IgD-negative memory B cell (primary cell): ENCODE data around the gene ADSS1. TPM values are rescaled to one million over a fixed set of nuclear protein-coding genes. Genes with fewer than 3 reads are reported as not detected.

Source experiments
- H3K27ac Mint-ChIP-seq, 3 donors: one replicate each; pipeline ENCODE4 v1.8.0; 2020 to 2022; ENCODE audit warnings: mild to moderate bottlenecking in 3 of 3, mixed read lengths in 3 of 3, moderate library complexity in 1 of 3
- H3K27me3 Mint-ChIP-seq: one replicate; pipeline ENCODE4 v1.8.0; 2021; ENCODE audit warnings: mixed read lengths
- H3K36me3 Mint-ChIP-seq: one replicate; pipeline ENCODE4 v1.8.0; 2020; ENCODE audit warnings: mild to moderate bottlenecking, mixed read lengths
- H3K4me1 Mint-ChIP-seq, 3 donors: one replicate each; pipeline ENCODE4 v1.8.0; 2020 to 2022; ENCODE audit warnings: mixed read lengths in 3 of 3, mild to moderate bottlenecking in 1 of 3
- H3K4me3 Mint-ChIP-seq, 4 donors: one replicate each; pipeline ENCODE4 v1.8.0; 2020 to 2022; ENCODE audit warnings: mild to moderate bottlenecking in 4 of 4, mixed read lengths in 4 of 4, moderate library complexity in 3 of 4
- H3K9me3 Mint-ChIP-seq, 3 donors: one replicate each; pipeline ENCODE4 v1.8.0; 2020 to 2021; ENCODE audit warnings: mixed read lengths in 3 of 3, mild to moderate bottlenecking in 1 of 3
- polyA plus RNA-seq: library from polyadenylated mRNA; unstranded; fragments of 300-500 nt; fragmentation: Illumina TruSeq; gene quantifications from one replicate; pipeline ENCODE4 v1.2.3, GENCODE V29; 2021

Gene ADSS1
- polyA plus RNA-seq, 1 donor from 2014 or later, result not detected

DNA sequence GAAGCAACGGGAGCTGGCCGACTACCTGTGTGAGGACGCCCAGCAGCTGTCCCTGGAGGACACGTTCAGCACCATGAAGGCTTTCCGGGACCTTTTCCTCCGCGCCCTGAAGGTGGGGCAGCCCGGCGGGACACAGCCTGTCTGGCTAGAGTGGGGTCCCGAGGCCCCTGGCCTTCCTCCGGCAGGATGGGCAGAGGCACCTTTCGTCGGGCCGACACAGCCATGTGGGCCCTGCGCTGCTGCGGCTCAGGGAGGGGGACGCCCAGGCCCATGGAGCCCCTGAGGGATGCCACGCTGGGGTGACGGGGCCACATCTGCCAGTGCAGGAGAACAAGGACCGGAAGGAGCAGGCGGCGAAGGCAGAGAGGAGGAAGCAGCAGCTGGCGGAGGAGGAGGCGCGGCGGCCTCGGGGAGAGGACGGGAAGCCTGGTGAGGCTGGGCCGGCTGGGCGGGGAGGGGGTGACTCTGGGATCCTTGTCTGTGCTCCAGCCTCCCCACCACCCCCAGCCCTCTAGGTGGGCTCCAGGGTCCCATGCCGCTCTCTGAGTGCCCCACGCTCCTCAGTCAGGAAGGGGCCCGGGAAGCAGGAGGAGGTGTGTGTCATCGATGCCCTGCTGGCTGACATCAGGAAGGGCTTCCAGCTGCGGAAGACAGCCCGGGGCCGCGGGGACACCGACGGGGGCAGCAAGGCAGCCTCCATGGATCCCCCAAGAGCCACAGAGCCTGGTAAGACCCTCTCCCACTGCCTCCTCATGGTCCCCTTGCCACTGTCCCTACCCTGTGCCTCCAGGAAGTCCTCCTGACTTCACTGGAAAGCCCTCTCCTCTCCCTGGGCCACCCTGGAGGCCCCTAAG is 10.9 kb upstream of the ADSS1 start:
- Mint-ChIP-seq H3K4me3 (no peak overlapping the region), H3K4me1 (peaks cover 2 to 5% (median 5%) of the 10 kb centered on the region in 3 donors), H3K36me3 (no peaks in the 10 kb centered on the region), H3K27ac (no peak overlapping the region), H3K27me3 (no peaks in the 10 kb centered on the region), H3K9me3 (no peaks in the 10 kb centered on the region)

DNA sequence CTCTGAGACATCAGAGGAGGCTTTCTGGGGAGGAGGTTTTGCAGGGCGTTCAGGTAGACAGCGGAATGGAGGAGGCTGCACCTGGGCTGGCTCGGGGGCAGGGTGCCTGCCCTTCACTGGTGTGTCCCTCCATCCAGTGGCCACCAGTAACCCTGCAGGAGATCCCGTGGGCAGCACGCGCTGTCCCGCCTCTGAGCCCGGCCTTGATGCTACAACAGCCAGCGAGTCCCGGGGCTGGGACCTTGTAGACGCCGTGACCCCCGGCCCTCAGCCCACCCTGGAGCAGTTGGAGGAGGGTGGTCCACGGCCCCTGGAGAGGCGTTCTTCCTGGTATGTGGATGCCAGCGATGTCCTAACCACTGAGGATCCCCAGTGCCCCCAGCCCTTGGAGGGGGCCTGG is 10.0 kb upstream of the ADSS1 start:
- no peaks in the 10 kb centered on the region for H3K27me3 Mint-ChIP-seq
- H3K27ac Mint-ChIP-seq, result no peak overlapping the region
- peaks cover 0 to 3% (median 0%) of the 10 kb centered on the region in 3 donors for H3K4me1 Mint-ChIP-seq
- no peaks in the 10 kb centered on the region for H3K9me3 Mint-ChIP-seq
- no peak overlapping the region for H3K4me3 Mint-ChIP-seq
- no peaks in the 10 kb centered on the region for H3K36me3 Mint-ChIP-seq

DNA sequence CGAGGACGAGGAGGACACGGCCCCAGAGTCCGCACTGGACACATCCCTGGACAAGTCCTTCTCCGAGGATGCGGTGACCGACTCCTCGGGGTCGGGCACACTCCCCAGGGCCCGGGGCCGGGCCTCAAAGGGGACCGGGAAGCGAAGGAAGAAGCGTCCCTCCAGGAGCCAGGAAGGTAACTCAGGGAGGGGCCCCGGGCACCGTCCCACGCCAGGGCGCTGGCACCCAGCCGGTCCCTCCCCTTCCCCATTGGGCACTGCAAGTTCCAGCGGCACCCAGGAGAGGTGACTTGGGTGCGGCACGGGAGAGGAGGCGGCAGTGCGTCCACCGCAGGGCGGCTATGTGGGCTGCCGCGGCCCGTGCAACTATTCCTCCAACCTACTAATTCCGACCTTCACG is 9.3 kb upstream of the ADSS1 start:
- Mint-ChIP-seq H3K4me1 (peaks cover 0 to 3% (median 0%) of the 10 kb centered on the region in 3 donors), H3K9me3 (no peaks in the 10 kb centered on the region), H3K27me3 (no peaks in the 10 kb centered on the region), H3K36me3 (no peaks in the 10 kb centered on the region), H3K4me3 (no peak overlapping the region), H3K27ac (no peak overlapping the region)

DNA sequence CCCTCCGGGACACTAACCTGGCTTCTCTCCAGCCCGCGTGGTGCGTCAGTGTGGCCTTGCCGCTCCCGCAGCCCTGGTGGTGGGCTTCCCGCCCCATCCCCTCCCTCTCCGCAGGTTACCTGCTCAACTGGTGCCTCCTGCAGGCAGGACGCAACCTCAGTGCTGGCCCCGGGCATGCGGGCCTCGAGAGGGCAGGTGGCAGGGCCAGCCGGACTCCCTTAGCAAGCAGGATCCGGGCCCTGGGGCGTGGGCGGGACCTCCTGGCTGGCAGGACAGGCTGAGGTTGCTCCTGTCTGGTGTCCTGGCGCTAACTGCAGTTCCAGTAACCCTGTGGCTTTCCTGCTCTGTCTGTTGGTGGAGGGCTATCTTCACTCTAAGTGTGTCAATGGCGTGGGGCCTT is 8.6 kb upstream of the ADSS1 start:
- Mint-ChIP-seq H3K36me3 (no peaks in the 10 kb centered on the region), H3K27ac (peak overlapping the region in 1 of 3 donors; percentile 80), H3K27me3 (no peaks in the 10 kb centered on the region), H3K9me3 (no peaks in the 10 kb centered on the region), H3K4me1 (peaks cover 0 to 3% (median 0%) of the 10 kb centered on the region in 3 donors), H3K4me3 (no peak overlapping the region)

DNA sequence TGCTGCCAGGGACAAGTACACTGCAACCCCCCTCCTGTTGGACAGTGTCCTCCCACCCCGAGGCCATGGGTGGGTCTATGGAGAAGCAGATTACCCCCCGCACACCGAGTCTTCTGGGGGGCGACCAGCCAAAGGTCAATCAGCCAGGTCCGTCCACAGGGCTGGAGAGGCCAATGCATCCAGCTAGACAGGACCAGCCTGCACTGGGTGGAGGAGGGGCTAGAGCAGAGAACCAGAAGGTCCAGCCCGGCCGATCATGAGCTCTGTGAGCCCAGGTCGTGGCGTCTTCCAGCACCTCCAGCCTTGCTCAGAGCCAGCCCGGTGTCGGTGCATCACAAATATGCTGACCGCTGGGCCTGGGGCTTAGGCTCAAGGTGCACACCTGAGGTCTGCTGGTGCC is 8.2 kb upstream of the ADSS1 start:
- Mint-ChIP-seq H3K36me3 (no peaks in the 10 kb centered on the region), H3K4me3 (no peak overlapping the region), H3K27ac (peak overlapping the region in 1 of 3 donors; percentile 80), H3K4me1 (peaks cover 0 to 3% (median 0%) of the 10 kb centered on the region in 3 donors), H3K27me3 (no peaks in the 10 kb centered on the region), H3K9me3 (no peaks in the 10 kb centered on the region)

DNA sequence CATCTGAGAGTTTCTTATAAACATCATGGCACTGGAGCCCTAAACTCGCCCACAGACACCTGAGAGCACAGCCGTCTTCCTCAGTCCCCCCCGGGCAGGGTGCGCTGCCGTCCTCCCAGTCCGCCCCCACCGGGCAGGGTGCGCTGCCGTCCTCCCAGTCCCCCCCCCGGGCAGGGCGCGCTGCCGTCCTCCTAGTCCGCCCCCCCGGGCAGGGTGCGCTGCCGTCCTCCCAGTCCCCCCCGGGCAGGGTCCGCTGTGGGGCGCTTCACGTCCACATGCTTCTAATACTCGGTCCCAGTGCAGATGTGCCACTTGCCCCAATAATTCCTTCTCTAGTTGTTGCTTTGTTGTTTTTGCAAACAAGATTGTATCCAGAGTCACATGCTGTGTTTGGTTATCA is 6.9 kb upstream of the ADSS1 start:
- no peaks in the 10 kb centered on the region for H3K36me3 Mint-ChIP-seq
- H3K27ac Mint-ChIP-seq, result no peak overlapping the region
- peaks cover 0 to 3% (median 0%) of the 10 kb centered on the region in 3 donors for H3K4me1 Mint-ChIP-seq
- no peak overlapping the region for H3K4me3 Mint-ChIP-seq
- no peaks in the 10 kb centered on the region for H3K27me3 Mint-ChIP-seq
- no peaks in the 10 kb centered on the region for H3K9me3 Mint-ChIP-seq

DNA sequence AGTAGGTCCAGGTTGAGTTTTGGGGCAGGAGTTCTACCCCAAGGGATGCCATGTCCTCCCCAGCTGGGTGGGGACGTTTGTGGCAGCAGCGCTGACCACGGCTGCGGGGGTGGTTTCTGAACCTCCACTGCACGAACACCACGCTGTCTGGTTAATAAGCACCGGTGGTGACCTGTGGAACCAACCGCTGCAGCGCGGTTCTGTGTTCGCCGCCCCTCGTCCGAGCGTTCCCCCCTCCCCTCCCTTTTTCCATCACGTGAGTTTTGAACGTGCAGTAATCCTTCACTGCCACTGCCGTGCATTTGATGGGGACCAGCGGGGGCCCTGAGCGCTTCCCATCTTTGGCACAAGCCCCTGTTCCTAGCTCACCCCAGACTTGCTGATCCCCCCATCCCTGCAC is 6.4 kb upstream of the ADSS1 start:
- Mint-ChIP-seq H3K27ac (no peak overlapping the region), H3K27me3 (no peaks in the 10 kb centered on the region), H3K36me3 (no peaks in the 10 kb centered on the region), H3K9me3 (no peaks in the 10 kb centered on the region), H3K4me3 (peak overlapping the region in 1 of 4 donors; percentile 31), H3K4me1 (peaks cover 0 to 3% (median 0%) of the 10 kb centered on the region in 3 donors)

DNA sequence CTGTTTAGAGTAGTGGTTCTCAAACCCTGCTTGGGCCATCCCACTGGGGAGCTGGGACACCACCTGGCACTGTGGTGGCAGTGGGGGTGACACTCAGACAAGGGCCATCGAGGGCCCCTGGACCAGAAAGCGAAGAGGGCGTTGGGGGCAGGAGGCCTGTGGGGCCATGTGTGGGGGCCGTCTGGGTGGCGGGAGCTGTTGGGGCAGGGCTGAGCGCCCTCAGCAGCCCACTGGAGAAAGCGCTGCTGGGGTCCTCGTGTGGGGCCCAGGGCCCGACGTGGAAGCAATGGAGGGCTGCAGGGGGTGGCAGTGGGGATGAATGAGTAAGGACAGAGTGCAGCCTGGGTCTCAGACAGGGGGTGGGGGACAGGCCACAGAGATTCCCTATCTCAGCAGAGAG is 5.9 kb upstream of the ADSS1 start:
- Mint-ChIP-seq H3K4me3 (peak overlapping the region in 1 of 4 donors; percentile 31), H3K27ac (no peak overlapping the region), H3K9me3 (no peaks in the 10 kb centered on the region), H3K36me3 (no peaks in the 10 kb centered on the region), H3K4me1 (peaks cover 0 to 3% (median 0%) of the 10 kb centered on the region in 3 donors), H3K27me3 (no peaks in the 10 kb centered on the region)

DNA sequence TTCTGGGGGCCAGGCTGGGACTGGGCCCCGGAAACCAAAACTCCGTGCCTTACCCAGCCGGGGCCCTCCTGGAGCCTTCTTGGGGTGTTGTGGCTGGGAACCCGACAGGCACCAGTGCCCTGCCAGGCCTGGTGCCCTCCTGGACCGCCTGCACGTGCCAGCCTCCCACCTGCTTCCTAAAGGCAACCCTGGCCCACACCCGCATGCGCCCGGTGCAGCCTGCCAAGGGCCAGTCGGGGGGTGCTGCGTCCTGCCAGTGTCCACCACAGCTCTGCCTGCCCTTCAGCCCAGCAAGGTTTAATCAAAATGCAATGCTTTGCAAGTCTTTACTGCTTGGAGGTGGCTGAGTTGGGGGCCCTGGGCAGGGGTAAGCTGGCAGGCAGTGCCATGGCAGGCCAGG is 5.2 kb upstream of the ADSS1 start:
- Mint-ChIP-seq H3K27me3 (no peaks in the 10 kb centered on the region), H3K27ac (no peak overlapping the region), H3K36me3 (no peaks in the 10 kb centered on the region), H3K4me3 (no peak overlapping the region), H3K9me3 (no peaks in the 10 kb centered on the region), H3K4me1 (peaks cover 0 to 3% (median 0%) of the 10 kb centered on the region in 3 donors)

DNA sequence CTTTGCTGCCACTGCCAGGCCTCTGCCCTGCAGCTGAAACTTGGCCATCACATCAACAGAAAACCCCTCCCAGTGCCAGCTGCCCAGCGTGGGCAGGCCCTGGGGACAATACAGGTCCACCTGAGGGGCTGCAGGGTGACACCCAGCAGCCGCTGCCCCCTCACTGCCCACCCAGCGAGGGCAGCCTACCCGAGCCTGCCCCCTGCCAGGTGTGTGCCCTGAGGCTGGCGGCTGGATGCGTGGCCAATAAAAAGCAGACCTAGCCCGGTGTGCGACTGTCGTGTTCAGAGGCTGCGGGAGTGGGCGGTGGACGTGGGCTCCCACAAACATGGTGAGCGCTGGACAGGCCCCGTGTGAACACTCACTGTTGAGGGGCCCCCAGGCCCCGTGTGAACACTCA is 4.7 kb upstream of the ADSS1 start:
- H3K27ac Mint-ChIP-seq, result no peak overlapping the region
- H3K4me3 Mint-ChIP-seq, result no peak overlapping the region
- no peaks in the 10 kb centered on the region for H3K9me3 Mint-ChIP-seq

DNA sequence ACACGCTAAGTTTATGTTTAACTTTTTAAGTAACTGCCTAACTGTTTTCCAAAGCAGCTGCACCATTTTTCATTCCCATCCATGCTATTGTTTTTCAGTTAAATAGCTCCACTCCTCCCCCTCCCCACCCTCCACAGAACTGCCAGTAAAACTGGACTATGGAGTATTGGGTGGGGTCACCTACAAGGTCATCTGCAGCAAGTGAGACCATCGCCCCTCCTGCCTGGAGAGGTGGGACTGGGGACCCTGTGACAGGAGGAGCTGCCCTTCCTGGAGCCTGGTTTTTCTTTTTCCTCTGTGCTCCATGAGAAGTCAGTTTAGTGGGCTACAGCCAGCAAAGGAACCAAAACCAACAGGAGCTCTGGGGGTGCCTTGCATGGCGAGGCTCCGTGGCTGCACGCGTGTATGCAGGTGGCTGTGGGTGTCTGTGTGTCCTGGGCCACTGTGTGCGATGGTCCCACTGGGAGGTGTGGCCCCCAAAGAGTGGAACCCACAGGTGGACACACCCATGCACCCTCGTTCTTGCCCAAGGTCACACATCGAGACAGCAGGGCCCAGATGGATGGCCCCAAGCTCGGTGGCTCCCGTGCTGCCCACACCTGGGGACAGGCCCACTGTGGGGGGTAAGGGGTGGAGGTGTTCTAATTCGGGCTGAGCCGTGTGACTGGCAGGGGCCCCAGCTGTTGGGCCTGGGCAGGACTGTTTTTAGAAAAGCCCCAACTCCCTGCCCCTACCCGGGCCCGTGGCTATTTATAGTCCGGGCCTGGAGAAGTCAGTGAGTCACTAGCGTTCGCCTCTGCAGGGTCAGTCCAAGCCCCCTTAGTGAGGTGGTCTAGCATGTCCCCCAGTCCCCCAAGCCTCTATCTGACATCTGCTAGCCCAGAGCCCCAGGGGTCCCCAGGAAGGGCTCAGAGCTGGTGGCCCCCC is 2.3 kb upstream of the ADSS1 start:
- H3K4me3 Mint-ChIP-seq, result no peak overlapping the region
- no peak overlapping the region for H3K27ac Mint-ChIP-seq
- peaks cover 0 to 3% (median 0%) of the 10 kb centered on the region in 3 donors for H3K4me1 Mint-ChIP-seq
- H3K9me3 Mint-ChIP-seq, result no peaks in the 10 kb centered on the region
- no peaks in the 10 kb centered on the region for H3K27me3 Mint-ChIP-seq
- H3K36me3 Mint-ChIP-seq, result no peaks in the 10 kb centered on the region

More for the DNA sequence above, 4.7 kb upstream of the ADSS1 start:
- no peaks in the 10 kb centered on the region for H3K27me3 Mint-ChIP-seq
- H3K36me3 Mint-ChIP-seq, result no peaks in the 10 kb centered on the region
- H3K4me1 Mint-ChIP-seq, result peaks cover 0 to 3% (median 0%) of the 10 kb centered on the region in 3 donors

DNA sequence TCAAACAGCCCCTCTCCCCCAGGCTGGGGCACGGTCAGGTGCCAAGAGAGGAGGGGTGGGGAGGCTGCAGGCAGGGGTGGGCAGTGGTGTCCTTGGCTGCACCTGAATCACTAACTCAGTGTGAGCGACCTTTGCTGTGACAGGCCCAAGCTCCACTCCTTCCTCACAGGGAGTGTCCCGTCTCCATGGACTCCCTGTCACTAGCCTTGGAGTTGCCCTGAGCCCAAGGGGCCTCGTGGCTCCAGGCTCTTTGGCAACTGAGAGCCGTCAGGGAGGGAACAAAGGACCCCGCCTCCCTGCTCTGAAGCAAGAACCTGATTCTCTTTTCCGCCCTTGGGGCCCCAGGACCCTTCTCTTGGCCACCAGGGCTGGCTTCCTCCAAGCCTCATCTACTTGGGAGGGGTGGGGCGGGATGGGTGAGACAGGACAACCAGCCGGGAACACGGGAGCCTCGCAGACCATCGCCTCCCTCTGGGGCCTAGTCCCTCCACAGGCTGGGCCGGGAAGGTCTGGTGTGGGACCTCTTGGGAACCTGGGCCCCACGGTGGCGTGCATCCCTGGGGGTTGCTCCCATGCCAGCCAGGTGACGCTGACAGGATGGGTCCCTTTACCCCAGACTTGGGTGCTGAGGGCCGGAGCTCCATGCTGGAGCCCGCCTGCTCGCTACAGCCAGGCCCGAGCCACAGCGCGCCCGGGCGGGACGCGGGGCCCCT is 935 bp upstream of the ADSS1 start:
- Mint-ChIP-seq H3K9me3 (no peaks in the 10 kb centered on the region), H3K4me1 (peaks cover 0 to 2% (median 0%) of the 10 kb centered on the region in 3 donors), H3K36me3 (no peaks in the 10 kb centered on the region), H3K4me3 (peak overlapping the region in 1 of 4 donors; percentile 17), H3K27me3 (peaks cover 4% of the 10 kb centered on the region), H3K27ac (no peak overlapping the region)

DNA sequence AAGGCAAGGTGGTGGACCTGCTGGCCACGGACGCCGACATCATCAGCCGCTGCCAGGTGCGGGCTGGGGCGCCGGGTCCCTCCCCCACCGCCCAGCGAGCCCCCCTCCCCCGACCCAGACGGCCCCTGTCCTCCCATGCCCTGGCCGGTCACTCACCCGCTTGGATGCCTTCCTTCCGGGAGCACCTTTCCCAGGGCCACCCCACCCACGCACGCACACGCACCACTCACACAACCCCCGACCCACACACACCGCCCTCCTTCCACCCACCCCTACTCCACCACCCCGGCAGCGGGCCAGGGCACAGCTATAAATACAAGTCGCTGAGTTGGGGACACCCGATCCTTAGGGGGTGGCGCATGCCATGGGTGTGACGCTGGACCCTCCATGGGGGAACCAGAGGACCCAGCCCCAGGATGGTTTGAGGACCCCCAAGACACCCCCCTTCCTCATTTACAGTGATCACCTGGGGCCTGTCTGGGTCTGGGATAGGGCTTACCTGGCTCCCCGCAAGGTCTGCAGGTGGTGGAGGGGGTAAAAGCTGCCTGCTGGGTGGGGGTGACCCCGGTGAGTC is 465 bp downstream of the ADSS1 start:
- Mint-ChIP-seq H3K4me3 (peak overlapping the region in 3 of 4 donors; percentile 44 to 85 (median 57)), H3K9me3 (no peaks in the 10 kb centered on the region), H3K27ac (peak overlapping the region in 1 of 3 donors; percentile 47), H3K27me3 (peaks cover 4% of the 10 kb centered on the region), H3K4me1 (peaks cover 0 to 2% (median 0%) of the 10 kb centered on the region in 3 donors), H3K36me3 (no peaks in the 10 kb centered on the region)

DNA sequence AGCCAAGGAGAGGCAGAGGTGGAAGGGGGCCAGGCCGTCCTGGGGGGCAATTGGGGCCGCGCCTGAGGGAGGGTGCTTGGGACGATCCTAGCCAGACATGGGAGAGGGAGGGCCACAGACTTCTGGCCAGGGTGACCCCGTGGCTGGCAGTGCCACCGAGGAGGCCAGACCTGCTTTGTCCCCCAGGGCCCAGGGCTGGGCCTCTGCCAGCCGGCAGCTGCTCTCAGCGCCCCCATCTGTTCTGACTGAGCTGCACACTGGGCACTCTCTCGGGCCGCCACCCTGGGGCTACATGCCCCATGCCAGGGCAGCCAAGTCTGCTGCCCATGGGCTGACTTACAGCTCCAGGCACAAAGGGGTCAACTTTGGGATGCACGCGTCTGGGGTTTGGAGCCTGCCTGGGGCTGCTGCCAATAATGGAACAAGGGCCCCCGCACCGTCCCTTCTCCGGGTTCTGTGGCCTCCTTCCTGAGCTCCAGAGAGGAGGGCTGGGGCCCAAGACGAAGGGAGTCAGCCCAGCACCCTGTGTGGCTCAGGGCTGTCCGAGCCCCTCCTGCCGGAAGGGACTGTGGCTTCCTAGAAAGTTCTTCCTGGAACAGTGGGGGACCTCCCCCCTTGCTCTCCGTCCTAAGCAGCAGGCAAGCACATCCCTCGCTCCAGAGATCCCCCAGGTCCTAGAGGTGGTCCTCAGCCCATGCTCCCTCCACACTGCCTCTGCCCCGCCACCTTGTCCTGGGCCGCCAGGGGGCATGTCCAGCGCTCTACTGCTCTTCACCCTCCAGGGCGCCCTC is 1.1 kb downstream of the ADSS1 start:
- H3K36me3 Mint-ChIP-seq, result no peaks in the 10 kb centered on the region
- H3K4me3 Mint-ChIP-seq, result peak overlapping the region in 1 of 4 donors; percentile 72
- H3K27me3 Mint-ChIP-seq, result peaks cover 4% of the 10 kb centered on the region
- H3K9me3 Mint-ChIP-seq, result no peaks in the 10 kb centered on the region
- H3K27ac Mint-ChIP-seq, result no peak overlapping the region
- H3K4me1 Mint-ChIP-seq, result peaks cover 0 to 2% (median 0%) of the 10 kb centered on the region in 3 donors
